ENCODE data around the gene NDUFA7. TPM values are rescaled to one million over a fixed set of nuclear protein-coding genes. Genes with fewer than 3 reads are reported as not detected.

The NDUFA7 gene
- polyA plus RNA-seq, 1 donor from 2014 or later = 37.3 TPM

DNA sequence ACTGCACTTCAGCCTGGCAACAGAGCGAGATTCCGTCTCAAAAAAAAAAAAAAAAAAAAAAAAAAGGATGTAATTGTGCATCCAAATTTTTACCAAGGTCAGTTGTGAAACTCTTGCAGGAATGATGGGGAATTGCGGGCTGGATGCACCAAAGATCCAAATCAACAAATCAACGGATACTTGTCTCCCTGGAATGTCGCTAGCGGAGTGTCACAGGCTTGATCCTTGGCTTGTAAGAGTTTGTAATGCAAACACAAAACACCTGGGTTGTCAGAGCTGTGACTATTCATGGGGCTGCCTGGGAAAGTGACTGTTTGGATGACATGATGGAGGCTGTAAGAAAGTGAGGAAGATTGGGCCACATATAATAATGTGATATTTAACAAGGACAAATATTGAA is 17.7 kb upstream of the NDUFA7 start:
- Histone ChIP-seq H2AFZ (ENCODE audit: low read depth, low read length) (no peak overlapping the region), H3K4me3 (ENCODE audit: low read length) (no peak overlapping the region), H3K9me2 (ENCODE audit: insufficient read depth, low read length) (no peaks in the 10 kb centered on the region), H3F3A (ENCODE audit: insufficient read depth, low read length, poor library complexity, severe bottlenecking) (no peaks in the 10 kb centered on the region), H3K36me3 (ENCODE audit: insufficient read depth, low read length) (no peaks in the 10 kb centered on the region), H4K20me1 (ENCODE audit: insufficient read depth) (no peaks in the 10 kb centered on the region), H3K9ac (ENCODE audit: low read length) (no peak overlapping the region), H3K79me2 (replicated peaks; ENCODE audit: insufficient read depth, low read length) (no peaks in the 10 kb centered on the region), H3K27ac (ENCODE audit: low read length) (no peak overlapping the region), H3K9me3 (ENCODE audit: low read length) (no peaks in the 10 kb centered on the region), H3K27me3 (ENCODE audit: insufficient read depth, low read depth, low read length) (peaks cover 59% of the 10 kb centered on the region), H3K4me2 (ENCODE audit: low read length) (no peak overlapping the region)
- TF ChIP-seq RAD21 (conservative IDR thresholded peaks at IDR 0.05) = no peak
- TF ChIP-seq, protein P1, sequence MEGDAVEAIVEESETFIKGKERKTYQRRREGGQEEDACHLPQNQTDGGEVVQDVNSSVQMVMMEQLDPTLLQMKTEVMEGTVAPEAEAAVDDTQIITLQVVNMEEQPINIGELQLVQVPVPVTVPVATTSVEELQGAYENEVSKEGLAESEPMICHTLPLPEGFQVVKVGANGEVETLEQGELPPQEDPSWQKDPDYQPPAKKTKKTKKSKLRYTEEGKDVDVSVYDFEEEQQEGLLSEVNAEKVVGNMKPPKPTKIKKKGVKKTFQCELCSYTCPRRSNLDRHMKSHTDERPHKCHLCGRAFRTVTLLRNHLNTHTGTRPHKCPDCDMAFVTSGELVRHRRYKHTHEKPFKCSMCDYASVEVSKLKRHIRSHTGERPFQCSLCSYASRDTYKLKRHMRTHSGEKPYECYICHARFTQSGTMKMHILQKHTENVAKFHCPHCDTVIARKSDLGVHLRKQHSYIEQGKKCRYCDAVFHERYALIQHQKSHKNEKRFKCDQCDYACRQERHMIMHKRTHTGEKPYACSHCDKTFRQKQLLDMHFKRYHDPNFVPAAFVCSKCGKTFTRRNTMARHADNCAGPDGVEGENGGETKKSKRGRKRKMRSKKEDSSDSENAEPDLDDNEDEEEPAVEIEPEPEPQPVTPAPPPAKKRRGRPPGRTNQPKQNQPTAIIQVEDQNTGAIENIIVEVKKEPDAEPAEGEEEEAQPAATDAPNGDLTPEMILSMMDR (IDR thresholded peaks at IDR 0.05; ENCODE audit: poor library complexity, severe bottlenecking) = no peak
- TF ChIP-seq TAF1 (IDR thresholded peaks at IDR 0.05; ENCODE audit: low read depth) = no peak
- TF ChIP-seq EZH2 (IDR thresholded peaks at IDR 0.05; ENCODE audit: borderline replicate concordance, insufficient read depth, low read length, poor library complexity, severe bottlenecking) = no peak
- TF ChIP-seq SMC3 (conservative IDR thresholded peaks at IDR 0.05; ENCODE audit: poor library complexity) = no peak
- no peak for TF ChIP-seq POLR2AphosphoS5 (IDR thresholded peaks at IDR 0.05)
- TF ChIP-seq EP300 (conservative IDR thresholded peaks at IDR 0.05; ENCODE audit: poor library complexity, severe bottlenecking) = no peak
- TF ChIP-seq, protein P2, sequence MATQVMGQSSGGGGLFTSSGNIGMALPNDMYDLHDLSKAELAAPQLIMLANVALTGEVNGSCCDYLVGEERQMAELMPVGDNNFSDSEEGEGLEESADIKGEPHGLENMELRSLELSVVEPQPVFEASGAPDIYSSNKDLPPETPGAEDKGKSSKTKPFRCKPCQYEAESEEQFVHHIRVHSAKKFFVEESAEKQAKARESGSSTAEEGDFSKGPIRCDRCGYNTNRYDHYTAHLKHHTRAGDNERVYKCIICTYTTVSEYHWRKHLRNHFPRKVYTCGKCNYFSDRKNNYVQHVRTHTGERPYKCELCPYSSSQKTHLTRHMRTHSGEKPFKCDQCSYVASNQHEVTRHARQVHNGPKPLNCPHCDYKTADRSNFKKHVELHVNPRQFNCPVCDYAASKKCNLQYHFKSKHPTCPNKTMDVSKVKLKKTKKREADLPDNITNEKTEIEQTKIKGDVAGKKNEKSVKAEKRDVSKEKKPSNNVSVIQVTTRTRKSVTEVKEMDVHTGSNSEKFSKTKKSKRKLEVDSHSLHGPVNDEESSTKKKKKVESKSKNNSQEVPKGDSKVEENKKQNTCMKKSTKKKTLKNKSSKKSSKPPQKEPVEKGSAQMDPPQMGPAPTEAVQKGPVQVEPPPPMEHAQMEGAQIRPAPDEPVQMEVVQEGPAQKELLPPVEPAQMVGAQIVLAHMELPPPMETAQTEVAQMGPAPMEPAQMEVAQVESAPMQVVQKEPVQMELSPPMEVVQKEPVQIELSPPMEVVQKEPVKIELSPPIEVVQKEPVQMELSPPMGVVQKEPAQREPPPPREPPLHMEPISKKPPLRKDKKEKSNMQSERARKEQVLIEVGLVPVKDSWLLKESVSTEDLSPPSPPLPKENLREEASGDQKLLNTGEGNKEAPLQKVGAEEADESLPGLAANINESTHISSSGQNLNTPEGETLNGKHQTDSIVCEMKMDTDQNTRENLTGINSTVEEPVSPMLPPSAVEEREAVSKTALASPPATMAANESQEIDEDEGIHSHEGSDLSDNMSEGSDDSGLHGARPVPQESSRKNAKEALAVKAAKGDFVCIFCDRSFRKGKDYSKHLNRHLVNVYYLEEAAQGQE (IDR thresholded peaks at IDR 0.05; ENCODE audit: borderline replicate concordance) = no peak
- no peak for TF ChIP-seq MXI1 (conservative IDR thresholded peaks at IDR 0.05; ENCODE audit: poor library complexity, severe bottlenecking)

DNA sequence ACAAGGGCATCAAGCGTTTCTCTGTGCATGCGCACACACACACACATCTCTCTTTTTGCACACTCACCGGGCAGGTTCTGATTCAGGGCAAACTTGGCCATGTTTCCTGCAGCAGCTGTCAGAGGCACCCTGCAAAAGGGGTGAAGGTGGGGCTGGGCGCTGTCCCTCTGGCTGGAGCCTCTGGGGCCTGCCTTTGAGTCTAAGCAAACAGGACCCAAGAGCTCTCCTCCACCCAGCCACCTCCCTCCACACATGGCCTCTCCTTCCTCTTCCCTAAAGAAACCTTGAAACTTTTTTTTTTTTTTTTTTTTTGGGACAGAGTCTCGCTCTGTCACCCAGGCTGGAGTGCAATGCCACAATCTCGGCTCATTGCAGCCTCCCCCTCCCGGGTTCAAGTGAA is 16.6 kb upstream of the NDUFA7 start:
- Histone ChIP-seq H3K9ac (ENCODE audit: low read length) (no peak overlapping the region), H3K79me2 (replicated peaks; ENCODE audit: insufficient read depth, low read length) (no peaks in the 10 kb centered on the region), H3K9me3 (ENCODE audit: low read length) (no peaks in the 10 kb centered on the region), H3K27ac (ENCODE audit: low read length) (no peak overlapping the region), H3K9me2 (ENCODE audit: insufficient read depth, low read length) (no peaks in the 10 kb centered on the region), H3K4me2 (ENCODE audit: low read length) (no peak overlapping the region), H3F3A (ENCODE audit: insufficient read depth, low read length, poor library complexity, severe bottlenecking) (no peaks in the 10 kb centered on the region), H4K20me1 (ENCODE audit: insufficient read depth) (no peaks in the 10 kb centered on the region), H3K4me3 (ENCODE audit: low read length) (no peak overlapping the region), H3K36me3 (ENCODE audit: insufficient read depth, low read length) (no peaks in the 10 kb centered on the region), H3K27me3 (ENCODE audit: insufficient read depth, low read depth, low read length) (peaks cover 58% of the 10 kb centered on the region), H2AFZ (ENCODE audit: low read depth, low read length) (no peak overlapping the region)
- TF ChIP-seq SMC3 (conservative IDR thresholded peaks at IDR 0.05; ENCODE audit: poor library complexity) (no peak), TAF1 (IDR thresholded peaks at IDR 0.05; ENCODE audit: low read depth) (no peak), POLR2AphosphoS5 (IDR thresholded peaks at IDR 0.05) (no peak), RAD21 (conservative IDR thresholded peaks at IDR 0.05) (no peak), EZH2 (IDR thresholded peaks at IDR 0.05; ENCODE audit: borderline replicate concordance, insufficient read depth, low read length, poor library complexity, severe bottlenecking) (no peak), MXI1 (conservative IDR thresholded peaks at IDR 0.05; ENCODE audit: poor library complexity, severe bottlenecking) (no peak), EP300 (conservative IDR thresholded peaks at IDR 0.05; ENCODE audit: poor library complexity, severe bottlenecking) (no peak)
- TF ChIP-seq, protein P2 (IDR thresholded peaks at IDR 0.05; ENCODE audit: borderline replicate concordance) = no peak
